ENCODE measurements around the gene PRR36. TPM values are rescaled to one million over a fixed set of nuclear protein-coding genes. Genes with fewer than 3 reads are reported as not detected.

The PRR36 gene
- total RNA-seq, 1 donor from 2014 or later: 0.09 TPM

DNA sequence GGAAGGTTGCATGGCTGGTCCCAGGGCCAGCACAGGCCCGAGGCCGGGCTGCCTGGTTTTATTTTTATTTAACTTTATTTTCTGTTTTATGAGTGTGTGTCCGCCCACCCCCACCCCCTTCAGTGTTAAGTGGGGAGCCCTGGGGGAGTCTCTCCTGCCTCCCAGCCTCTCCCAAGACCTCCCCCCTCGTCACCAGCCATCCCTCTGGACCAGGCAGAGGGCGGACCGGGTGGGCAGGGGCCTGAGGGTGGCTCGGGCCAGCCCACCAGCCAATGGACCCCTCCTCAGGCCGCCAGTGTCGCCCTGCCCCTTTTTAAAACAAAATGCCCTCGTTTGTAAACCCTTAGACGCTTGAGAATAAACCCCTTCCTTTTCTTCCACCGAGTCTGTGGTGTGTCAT lies 39.9 kb upstream of the PRR36 start:
- intact Hi-C loops (cut with micrococcal nuclease): no loop called here

DNA sequence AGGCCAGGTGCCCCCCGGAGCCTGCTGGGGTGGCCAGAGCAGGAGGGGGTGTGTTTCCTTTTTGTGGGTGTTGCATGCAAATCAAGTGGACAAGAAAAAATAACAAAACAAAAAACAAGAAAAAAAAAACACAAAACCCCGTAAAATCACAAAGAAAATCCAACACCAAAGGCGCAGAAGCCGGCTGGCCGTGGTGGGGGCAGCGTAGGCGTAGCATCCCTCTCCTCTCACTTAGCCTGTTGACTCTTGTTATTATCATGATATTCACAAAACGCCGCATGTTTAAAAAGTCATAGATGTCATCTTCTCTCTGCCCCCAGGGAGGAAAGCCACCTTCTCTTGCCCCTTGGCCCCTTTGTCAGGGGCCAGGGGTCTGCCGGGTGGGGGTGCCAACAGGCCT lies 39.5 kb upstream of the PRR36 start:
- intact Hi-C loops (cut with micrococcal nuclease): no loop called here

DNA sequence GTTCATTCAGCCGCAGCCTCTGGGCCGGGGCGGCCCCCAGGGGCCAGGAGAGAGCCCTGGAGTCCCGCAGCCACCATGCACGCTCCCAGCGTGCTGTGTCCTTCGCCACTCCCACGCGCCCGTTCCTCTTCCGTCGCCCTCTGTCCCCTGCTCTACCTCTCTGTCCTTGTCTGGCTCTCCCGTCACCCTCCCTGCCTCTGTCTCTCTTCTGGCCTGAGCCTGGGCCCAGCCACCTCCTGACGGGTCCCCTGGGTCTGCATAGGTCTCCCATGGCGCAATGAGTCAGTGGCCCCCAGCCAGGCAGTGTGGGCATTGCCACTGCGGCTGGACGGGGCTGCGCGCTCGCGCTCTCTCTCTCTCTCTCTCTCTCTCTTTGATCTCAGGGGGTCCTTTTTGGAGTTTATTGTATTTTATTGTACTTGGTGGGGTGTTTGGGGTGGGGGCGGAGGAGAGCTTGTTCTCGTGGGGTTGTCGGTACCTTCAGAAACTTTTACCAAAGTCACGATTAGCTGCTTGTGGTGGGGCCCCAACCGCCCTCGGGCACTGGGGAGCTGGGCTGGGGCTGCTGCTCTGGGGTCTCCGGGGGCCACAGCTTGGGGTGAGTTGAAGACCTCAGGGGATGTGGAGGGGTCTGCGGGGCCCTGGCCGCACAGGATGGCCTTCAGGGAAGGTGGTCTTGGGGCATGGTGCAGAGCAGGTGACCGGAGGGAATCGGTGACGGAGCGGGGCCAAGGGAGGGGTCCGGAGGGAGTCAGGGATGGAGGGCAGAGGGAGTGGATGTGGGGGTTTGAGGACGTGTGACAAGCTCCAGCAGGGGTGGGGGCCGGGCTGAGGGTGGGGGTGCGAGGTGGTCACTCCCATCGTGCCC lies 38.7 kb upstream of the PRR36 start:
- intact Hi-C loops (cut with micrococcal nuclease): no loop called here

DNA sequence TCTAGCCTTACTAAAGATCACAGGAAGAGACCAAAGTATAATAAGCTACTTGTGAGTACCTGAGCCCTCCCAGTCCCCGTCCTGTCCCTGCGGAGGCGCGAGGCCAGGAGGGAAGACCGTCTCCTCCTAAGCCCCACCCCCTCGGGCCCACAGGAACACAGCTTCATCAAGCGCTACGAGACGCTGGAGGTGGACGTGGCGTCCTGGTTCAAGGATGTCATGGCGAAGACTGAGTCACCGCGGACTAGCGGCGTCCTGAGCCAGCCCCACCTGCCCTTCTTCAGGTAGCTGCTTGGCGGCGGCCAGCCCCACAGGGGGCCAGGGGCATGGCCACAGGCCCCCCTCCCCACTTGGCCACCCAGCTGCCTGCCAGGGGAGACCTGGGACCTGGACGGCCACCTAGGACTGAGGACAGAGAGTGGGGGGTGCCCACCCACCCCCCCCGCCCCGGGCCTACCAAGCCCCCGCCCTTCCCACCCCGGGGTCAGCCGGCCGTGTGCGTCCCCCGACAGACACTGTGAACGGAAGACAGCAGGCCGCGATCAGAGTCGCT lies 38.0 kb upstream of the PRR36 start:
- intact Hi-C loops (cut with micrococcal nuclease): no loop called here

DNA sequence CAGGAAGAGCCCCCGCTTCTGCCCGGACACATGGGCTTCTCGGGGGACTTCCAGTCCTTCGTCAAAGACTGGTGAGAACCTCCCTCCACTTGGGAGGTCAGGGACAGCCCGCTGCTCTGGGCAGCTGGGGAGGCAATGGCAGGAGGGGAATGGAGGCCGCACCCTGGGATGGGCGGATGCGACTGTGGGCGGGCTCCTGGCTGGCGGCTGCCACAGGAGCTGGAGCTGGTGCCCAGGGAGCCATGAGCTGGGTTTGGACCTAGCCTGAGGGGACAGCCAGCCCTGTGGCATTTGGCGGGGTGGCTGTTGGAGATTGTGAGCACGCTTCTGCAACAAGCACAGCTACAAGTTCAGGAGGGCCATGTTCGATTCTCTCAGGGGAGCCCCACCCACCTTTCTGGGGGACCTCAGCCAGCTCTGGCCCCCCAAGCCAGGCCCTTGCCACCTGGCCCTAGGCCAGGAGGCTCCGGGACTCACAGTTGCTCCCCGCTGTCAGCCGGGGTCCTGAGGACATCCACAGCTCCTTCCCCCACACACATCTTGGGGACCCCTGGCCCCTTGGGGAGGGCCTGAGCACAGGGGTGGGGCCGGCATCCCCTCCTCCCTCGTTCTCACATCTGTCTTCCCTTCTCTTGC lies 37.4 kb upstream of the PRR36 start:
- intact Hi-C loops (cut with micrococcal nuclease): no loop called here

DNA sequence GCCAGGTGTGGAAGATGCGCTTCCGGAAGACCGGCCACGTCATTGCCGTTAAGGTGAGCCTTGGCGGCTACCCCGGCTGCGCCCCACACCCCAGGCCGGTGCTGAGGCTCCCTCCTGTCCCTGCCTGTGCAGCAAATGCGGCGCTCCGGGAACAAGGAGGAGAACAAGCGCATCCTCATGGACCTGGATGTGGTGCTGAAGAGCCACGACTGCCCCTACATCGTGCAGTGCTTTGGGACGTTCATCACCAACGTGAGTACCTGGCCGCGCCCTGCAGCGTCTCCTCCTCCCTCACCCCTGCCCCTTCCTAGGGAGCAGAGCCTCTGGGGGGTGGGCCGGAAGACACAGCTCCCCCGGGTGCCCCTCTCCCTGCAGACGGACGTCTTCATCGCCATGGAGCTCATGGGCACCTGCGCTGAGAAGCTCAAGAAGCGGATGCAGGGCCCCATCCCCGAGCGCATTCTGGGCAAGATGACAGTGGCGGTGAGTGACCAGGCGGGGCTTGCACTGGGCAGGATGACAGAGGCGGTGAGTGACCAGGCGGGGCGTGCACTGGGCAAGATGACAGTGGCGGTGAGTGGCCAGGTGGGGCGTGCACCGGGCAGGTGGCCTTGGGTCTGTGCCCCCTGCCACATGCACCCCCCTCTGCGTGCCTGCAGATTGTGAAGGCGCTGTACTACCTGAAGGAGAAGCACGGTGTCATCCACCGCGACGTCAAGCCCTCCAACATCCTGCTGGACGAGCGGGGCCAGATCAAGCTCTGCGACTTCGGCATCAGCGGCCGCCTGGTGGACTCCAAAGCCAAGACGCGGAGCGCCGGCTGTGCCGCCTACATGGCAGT lies 36.4 kb upstream of the PRR36 start:
- intact Hi-C loops (cut with micrococcal nuclease): no loop called here

DNA sequence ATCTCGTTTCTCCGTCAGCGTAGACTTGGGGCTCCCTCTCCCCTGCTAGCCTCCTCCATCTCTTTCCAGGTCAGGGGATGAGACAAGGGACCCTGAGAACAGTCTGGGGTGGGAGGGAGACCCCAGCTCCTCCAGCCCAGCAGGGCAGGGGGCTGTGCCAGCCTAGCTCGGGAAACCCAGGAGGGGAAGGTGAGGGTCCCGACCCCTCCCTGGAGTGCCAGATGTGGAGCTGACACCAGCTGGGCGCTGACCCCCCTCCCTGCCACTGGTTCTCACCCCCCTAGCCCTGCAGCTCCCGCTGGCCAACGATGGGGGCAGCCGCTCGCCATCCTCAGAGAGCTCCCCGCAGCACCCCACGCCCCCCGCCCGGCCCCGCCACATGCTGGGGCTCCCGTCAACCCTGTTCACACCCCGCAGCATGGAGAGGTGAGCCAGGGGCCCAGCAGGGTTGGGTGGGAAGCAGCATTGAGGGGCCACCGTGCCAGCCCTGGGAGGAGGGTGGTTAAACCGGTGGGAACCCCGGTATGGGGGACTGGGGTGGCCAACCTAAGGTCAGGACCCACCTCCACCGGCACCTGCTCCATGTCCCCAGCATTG lies 35.4 kb upstream of the PRR36 start:
- intact Hi-C loops (cut with micrococcal nuclease): no loop called here

DNA sequence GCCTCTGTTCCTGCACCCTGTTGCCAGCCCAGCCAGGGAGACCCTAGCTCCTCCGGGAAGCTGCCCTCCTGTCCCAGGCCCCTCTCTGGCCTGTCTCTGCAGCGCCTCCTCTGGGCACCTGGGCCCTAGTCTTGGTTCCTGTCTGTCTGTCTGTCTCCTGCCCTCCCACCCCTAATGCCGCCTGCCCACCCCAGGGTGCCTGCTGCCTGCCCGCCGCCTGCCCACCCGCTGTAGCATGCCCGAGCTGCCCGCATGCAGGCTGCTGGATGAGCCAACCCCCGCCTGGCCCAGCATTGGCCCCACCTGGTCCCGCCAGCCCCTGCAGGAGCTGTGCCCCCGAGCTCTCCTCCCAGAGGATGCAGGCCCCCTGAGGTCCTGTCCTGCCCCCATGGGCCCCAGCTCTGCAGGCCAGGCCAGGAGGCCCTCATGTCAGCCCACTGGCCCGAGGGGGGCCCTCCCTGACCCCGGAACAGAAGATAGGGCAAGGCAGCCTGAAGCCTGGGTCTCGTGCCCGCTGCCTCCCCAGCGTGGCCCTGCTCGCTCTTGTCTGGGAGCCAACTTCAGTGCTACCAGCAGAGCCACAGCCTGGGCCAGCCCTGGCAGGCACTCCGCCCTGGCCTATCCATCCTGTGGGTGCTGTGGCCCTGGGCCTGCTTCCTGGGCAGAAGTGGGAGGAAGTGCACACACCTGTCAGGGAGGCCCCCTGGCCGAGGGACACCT lies 34.7 kb upstream of the PRR36 start:
- intact Hi-C loops (cut with micrococcal nuclease): no loop called here

DNA sequence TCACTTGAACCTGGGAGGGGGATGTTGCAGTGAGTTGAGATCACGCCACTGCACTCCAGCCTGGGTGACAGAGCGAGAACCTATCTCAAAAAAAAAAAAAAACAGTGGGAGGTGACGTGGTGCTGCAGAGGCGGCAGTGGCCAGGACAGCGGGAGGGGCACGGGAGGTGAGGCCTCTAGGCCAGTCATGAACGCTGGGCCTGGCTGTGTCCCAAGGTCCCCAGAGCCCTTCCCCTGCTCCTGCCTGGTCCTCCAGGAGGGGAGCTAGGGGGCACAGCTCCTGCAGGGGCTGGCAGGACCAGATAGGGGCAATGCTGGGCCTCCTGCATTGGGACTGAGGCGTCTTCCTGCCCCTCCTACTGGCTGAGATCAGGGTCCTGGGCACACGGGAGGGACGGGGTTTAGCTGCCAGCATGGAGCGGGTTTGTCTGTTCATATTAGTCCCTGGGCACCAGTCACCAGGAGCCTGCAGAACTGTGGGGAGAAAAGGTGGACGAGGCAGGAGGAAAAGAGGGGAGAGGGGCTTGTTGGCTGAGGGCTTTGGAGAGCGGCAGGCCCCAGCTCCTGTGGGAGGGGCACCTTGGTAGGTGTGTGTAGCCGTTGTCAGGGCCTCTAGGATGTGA lies 34.0 kb upstream of the PRR36 start:
- intact Hi-C loops (cut with micrococcal nuclease): no loop called here

DNA sequence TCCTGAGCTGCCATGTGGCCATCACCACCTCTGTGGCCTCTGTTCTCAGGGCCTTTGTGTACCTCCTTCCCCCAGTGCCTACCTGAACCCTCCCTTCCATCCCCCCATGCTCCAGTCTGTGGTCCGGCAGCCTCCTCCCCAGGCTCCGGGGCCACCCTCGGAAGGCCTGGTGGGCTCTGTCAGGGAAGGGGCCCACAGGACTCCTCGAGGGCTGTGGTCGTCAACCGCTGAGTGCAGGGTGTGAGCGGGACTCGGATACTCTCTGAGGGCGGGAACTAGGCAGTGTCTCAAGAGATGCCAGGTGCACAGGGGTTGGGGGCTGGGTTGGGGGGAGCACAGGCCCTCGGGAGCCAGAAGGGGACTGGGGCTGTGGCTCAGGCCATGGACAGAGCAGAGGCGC lies 33.4 kb upstream of the PRR36 start:
- intact Hi-C loops (cut with micrococcal nuclease): no loop called here

DNA sequence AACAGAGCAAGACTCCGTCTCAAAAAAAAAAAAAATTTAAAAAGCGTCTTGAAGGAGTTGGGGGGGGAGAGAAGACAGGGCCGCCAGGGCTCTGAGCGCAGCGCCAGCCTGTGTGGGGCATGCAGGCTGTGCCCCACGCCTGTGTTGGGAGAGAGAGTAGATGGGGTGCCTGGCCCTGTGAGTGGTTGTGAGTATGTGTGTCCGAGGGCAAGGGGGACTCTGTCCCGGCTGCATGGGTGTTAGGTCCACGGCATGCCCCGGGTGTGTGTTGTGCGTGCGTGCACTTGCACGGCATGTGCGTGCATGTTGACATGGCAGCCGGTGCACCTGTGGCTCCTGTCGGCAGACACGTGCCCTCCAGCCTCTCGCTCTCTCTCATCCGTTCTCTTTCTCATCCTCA lies 32.9 kb upstream of the PRR36 start:
- intact Hi-C loops (cut with micrococcal nuclease): no loop called here

DNA sequence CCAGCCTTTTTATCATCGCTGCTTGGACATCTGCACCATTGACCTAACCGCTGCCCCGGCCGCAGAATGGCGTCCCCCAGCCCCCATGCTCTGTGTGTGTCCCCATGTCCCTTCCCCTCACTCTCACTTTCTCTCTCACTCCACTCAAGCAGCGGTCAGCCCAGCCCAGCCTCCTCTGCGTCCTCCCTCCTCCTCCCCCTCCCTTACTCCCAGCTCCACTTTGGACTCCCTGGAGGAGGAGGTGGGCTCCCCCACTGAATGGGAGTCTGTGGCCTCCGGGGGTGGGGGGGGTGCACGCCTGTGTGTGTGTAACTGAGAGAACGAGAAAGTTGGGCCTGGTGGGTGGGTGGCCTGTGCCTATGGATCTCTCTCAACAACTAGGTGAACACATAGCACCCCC lies 31.7 kb upstream of the PRR36 start:
- intact Hi-C loops (cut with micrococcal nuclease): no loop called here

DNA sequence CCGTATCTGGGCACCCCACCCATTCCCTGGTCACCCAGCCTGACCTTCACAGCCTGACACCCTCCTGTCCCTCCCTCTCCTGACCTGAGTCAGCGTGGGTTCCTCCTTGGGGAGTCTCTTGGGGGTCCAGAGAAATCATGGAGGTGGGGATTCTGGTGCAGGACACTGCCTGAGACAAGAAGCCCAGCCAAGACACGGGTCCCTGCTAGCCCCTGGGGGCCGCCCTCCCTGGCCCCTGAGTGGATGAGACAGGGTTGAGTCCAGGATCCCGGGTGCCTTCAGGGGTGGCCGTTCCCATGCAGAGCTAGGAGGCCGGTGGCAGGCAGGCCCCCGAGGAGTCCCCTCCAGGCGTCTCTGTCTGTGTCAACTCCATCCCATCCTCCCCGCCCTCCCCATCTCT lies 31.1 kb upstream of the PRR36 start:
- intact Hi-C loops (cut with micrococcal nuclease): no loop called here

DNA sequence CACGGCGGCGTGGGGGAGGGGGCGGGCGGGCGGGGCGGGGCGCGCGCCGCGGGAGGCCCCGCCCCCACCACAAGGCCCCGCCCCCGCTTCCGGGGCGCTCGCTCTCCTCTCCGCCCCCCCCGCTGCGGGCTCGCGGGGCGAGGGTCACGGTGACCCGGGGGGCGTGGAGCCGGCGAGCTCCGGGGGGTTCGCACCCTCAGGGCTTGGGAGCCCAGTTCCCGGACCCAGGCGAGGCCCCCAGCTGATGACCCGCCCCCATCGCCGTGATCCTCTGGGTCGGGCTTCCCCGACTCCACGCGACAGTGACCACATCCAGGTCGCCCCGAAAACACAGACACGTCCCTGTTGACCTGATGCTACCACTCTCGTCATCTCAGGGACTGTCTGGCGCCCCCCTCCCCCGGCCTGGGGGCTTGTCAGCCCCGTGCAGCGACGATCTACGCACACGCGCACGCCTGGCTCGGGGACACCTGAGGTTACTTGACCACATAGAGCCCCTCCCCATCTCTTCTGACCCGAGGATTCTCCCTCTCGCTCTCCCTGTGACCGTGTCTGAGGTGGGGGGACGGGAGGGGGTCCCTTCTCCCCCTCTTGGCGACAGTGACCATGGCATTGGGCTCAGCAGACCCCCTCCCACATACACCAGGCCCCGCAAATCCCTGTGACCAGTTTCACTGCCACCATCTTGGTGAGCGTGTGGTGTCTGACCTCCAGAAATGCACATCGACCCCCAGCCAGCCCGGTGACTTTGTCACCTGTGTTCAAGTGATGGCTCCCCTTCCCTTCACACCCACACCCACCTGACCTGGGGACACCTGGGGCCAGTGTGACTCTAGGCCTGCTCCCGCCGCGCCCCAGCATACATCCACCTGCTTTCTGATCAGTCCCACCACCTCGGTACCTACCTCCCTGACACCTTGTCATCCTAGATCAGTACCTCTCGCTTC lies 30.2 kb upstream of the PRR36 start:
- intact Hi-C loops (cut with micrococcal nuclease): loop anchor here (5.0 kb wide), 1 partner anchor 77 kb away; no protein-coding TSS in a partner anchor

DNA sequence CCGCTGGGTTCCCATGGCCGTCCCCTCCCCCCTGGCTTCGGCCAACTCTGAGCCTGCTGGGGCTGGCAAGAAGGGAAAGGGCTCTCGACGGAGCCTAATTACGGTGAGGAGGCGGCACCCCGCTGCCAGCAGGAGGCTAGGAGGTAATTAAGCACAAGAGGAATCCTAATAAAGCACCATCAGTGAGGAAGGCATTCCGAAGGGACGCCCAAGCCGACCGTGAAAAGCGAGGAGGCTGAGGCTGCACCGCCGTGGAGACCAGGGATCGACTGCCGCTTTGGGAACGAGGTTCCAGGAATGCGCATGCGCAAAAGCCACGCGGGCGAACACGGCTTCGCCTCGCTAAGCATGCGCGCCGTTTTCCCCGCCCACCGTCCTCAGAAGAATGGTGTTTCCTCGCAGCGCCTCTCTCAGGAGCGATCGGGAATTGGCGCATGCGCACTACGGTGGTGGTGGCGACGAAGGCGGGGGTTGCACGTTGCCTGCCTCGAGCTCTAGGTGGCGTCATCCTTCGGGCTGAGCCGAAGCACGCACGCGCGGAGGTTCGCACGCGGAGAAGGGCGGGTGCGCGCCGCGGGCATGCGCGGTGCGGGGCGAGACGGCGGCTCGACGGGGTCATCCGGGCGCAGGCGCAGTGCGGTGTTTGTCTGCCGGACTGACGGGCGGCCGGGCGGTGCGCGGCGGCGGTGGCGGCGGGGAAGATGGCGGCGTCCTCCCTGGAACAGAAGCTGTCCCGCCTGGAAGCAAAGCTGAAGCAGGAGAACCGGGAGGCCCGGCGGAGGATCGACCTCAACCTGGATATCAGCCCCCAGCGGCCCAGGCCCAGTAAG lies 29.3 kb upstream of the PRR36 start, which contains the start of gene MAP2K7:
Gene MAP2K7, plus strand, starts transcription at position 634 of the 830 bp plus-strand sequence. Its CDS starts 68 bp downstream, at position 702.
- intact Hi-C loops (cut with micrococcal nuclease): loop anchor here (1.0 to 5.0 kb wide), 4 partner anchors 17 to 76 kb away; partner anchors contain the start of genes SNAPC2 and TIMM44

DNA sequence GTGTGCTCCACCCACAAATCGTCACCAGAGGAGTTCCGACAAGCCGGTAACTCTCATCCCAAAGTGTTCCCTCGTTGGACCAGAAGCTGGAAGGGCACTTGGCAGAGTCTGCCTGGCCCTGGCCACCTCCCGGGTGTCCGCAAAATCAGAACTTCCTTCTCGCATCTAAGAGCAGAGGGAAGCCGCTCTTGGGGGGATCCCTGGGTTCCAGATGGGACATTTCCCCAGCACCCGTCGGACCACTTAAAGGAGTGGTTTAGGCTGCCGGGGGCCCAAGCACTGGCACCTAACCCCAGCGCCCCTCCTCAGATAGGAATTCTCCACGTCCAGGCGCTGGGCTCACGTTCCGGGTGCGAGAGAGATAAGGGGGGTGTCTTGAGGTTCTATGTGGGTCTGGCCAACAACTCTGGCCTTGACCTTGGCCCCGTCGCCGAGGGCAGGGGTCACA lies 28.6 kb upstream of the PRR36 start:
- intact Hi-C loops (cut with micrococcal nuclease): loop anchor here (1.0 to 5.0 kb wide), 4 partner anchors 17 to 76 kb away; partner anchors contain the start of genes SNAPC2 and TIMM44

DNA sequence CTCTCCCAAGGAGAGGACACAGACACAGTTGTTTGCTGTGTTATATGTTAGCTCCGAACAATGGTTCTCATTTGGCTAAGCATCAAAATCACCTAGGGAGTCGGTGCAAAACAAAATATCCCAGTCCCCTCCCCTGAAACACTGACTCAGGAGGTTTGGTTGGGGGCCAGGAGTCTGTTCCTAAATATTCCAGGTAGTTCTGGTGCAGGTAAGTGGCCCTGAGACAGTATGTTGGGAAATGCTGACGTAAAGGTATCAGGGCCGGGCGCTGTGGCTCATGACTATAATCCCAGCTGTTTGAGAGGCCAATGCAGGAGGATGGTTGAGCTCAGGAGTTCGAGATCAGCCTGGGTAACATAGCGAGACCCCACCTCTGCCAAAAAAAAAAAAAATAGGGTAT lies 27.1 kb upstream of the PRR36 start:
- intact Hi-C loops (cut with micrococcal nuclease): loop anchor here (5.0 kb wide), 1 partner anchor 74 kb away; no protein-coding TSS in a partner anchor
